Non-pigmented ciliary epithelial cell (primary cell): Measurements from ENCODE around the gene CAMTA2.
A peak's percentile ranks its signal among the peaks of the same experiment; 100 is the strongest.

Source experiments
- DNase-seq: peaks from one replicate; pipeline ENCODE4 v3.0.0-alpha.2; 2010; ENCODE audit warnings: low read depth

CAMTA2 gene

DNA sequence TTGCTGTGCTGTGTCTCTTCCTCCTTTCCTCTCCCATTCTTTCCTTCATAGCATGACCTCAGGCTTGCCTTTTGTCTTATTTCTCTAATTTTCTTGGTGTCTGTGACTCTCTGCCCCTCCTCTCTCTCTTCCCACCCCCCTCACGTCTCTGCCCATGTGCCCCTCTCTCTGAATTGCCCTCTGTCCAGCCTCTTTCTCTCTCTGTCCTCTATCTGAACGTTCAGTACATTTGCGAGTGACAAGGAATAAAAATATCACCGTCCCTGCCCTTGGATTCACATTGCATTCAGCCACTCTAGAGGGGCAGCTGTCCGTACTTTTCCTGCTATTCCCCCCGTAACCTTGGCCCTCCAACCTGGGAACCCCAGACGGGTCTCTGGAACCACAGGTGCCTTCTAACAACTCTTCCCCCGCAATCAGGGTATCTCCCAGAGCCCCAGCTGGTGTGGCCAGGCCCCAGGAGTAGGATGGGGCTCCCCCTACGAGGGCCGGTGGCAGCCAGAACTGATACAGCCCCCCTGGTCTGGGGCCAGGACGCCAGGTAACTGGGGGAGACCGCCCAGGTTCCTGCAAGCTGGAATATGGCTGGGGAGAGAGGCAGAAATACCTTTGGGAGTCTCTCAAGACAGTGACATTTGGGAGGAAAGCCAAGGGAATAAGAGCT, 12.1 kb upstream of the CAMTA2 start:
- no peak for DNase-seq

DNA sequence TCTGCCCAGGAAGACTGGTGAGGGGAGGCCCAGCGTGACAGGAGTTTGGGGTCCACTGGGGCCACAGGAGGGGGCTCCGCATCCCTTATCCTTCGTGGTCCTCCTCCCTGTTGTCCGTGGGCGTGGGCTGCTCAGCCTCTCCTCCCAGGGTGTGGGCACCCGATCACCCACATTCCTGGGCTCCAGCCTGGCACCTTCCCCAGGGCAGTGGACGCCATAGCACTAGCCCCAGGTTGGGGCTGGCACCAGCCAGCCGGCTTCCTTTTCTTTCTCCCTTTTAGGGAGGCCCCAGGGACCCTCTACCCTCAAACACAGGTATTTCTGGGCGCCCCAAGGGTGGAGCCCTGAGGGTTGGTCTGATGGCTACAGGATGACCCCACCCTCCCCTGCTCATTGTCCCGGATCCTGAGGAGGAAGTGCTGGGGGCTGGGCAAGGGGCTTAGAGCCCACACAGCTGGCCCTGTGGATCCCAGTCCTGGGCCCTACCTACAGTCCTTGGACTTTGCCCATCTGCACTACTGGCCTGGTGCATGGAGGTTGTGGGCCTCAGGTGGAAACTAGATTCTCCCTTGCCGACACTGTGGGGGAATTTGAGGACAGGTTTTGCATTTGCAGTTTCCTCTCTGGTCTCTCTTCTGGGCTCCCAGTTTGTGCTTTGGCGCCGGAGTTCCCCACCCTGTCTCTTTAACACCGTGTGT, 11.4 kb upstream of the CAMTA2 start:
- DNase-seq = no peak

DNA sequence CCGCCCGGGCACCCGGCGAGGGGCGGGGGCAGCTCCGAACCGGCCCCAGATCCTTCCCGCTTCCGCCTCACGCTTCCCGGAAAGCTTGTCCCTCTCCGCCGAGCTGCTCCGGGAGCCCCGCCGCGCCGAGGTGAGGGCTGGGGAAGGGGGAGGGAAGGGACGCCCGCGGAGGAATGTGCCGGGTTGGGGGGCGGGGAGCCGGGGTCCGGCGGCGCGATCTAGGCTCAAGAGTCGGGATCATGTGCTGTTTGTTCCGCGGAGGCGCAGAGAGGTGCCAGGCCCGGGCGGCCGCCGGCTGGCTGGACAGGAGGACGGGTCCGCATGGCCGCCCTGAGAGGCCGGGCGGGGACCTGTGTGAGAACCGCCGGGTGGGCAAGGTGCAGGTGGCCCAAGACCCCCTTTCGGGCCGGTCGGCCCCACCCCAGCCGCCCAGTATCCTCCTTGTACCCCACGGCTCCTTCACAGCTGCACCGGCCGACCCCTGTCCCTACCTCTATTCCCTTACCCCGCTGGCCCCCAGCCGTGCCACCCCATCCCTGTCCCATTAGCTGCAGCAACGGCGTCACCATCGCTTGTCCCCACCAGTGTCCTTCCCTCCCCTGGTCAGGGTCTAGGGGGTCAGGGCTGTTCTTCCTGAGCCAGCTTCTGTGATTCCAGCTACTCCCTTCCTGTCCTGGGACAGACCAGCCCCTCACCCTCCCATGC, 10.7 kb upstream of the CAMTA2 start:
- DNase-seq = no peak

DNA sequence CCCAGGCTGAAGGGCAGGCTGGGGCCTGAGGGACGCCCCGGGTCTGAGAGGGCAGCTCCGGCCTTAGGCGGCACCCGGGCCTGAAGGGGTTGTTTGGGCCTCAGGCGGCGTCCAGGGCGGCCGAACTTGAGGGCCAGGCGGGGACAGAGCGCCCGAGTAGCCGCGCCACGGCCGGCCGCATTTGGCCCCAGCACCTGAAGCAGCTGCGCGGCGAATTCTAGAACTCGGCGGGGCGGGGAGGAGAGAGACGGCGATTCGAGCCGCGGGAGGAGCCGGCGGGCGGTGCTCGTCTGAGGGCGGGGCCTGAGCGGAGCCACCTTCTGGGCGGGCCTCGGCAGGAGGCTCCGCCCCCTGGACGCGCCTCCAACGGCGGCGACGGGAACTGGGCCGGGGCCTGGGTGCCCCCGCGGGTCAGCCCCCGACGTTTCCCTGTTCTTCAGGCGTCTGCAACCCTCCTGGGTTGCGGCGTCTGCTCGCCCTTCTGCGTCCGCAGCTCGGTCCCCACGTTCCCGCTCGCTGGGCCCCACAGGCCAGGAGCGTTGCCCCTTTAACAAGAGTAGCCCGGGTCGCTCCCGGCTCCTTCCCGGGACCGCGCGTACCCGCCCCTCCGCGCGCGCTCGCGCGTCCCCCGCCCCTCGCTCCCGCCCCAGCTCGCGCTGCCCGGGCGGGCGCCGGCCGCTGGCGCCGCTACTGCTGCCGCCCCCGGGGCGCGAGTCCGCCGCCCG, 10.0 kb upstream of the CAMTA2 start, which contains the start of the genes INCA1 and KIF1C:
TSS of gene INCA1 (minus strand) at position 221 of the 725 bp plus-strand sequence. CDS start 3,085 bp downstream, outside the sequence.
TSS of gene KIF1C (plus strand) at position 649 of the 725 bp plus-strand sequence. CDS start 2,297 bp downstream, outside the sequence.
- DNase-seq = no peak

DNA sequence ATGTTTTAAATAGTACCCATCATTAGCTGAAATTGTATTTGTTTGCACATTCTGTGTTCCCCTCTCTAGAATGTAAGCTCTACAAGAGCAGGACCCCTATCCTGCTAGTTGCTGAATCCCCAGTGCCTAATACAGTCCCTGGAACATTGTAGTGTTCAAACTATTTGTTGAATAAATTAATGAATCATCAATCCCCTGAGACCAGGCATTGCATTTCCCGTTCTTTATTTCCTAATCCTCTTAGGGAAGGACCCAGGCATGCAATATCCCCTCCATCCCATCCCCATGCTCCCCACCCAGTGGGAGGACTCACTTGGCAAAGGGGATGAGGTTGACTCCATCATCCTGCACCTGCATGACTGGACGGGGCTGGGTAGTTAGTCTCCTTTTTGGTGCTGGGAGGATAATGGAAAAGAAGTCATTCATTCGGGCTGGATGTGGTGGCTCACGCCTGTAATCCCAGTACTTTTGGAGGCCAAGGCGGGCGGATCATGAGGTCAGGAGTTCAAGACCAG, 6.7 kb upstream of the CAMTA2 start:
- no peak for DNase-seq

DNA sequence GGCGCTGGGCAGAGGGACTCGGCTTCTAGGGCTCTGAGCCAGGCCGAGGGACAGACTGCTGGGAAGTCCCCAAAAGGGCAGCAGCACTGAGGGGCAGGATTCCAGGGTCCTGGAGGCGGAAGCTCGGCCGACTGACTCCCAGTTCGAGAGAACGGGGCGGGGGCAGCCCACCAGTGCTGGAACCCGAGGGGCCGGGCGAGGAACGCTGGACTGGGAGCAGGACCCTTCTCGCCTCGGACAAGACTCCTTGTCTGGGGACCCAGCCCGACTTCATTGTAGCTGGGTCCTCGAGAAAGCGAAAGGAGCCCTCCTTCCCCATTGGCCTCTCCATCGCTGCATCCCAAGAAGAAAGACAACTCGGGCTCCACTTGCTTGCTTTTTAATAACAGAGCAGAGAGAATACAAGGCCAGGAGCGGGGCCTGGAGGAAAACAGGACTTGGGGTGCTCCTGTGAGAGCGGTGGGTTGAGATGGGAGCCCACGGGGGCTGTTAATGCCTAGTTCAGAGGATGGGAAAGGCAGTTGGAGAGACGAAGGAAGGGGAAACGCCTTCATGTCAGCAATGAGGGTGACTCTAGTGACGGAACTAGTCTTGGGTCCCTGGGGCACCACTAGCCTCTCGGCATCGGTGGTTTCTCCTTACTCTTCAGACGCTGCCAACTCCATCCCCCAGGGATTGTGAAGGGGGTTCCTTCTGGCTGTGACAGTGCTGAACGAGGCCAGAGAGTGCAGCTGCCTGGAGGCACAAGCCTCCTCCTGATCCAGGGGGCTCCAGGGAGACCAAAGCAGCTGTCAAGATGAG, 492 bp upstream of the CAMTA2 start:
- no peak for DNase-seq

DNA sequence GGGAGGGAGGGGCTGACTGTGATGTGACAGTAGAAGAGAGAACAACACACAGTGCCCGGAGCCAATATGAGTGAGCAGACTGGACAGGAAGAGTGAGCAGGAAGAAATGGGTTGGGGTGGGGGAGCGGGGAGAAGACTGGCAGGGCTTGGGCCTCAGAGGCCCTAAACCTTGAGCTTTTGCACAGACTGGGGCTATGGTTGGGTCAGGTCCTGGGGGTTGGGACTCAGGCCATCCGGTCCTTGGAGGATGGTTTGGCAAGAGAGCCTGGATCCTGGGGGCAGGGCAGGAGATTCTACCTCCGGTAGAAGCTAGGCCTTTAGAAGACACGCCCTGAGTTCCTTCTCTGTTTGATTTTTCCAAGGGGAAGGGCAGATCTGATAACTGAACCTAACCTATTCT, 1.1 kb downstream of the CAMTA2 start:
- DNase-seq = no peak

DNA sequence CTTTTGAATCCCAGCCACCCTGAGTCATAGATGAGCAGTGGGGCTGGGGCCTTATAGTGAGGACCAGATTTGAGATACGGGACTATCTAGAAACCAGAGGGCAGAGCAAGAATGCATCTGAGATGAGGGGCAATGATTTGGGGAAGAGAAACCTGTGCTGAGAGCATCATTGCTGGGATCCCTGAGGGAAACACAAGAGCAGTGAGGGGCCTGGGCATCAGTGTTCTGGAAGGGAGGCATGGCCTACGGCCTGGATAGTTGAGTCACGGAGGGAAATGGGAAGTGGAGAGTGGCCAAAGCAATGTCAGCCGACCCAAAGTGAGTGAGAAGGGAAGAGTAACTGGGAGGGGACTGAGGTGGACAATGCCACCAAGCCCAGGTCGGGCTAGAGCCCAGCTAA, 5.2 kb downstream of the CAMTA2 start:
- no peak for DNase-seq

DNA sequence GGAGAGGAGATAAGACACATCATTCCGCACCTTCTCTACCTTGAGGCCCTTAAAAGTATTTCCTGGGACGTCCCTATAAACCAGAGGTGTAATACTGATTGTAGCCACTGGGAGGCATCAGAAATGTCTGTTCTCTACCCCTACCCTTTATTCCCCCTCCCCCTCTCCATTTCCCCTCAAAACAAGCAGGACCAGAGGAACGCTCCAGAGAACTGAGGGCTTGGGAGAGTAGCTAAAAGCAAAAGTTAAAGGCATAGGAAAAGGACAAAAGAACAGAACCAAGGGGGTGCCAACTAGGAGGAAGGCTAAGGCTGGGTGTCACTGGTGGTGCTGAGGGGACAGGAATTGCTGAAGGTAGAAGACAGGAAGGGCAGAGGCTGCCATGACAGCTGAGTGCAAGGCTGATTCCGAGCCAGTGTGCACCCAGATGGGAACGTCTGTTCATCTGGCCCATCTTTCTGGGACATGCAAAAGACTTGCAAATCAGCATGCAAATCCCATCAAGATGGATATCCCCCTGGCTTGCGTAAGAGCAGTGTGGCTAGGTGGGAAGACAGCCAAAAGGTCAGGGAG, 6.7 kb downstream of the CAMTA2 start:
- no peak for DNase-seq

DNA sequence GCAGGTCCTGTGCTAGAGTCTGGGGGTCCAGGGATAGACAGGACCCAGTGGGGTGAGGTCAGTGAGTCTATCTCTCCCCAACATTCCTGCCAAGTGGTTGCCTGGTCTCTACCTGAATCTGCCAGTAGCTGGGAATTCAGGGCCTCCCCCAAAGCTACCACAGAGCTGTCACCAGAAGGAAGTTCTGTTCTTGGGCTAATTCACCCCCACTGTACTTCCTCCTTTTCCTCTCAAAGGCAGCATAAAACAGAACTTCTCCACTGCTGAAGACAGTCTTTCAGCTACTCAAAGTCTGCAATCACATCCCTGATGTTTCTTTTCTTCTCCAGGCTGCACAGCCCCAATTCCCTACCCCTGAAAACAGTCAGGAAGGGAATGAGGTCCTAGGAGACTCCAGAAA, 8.7 kb downstream of the CAMTA2 start:
- DNase-seq = no peak

DNA sequence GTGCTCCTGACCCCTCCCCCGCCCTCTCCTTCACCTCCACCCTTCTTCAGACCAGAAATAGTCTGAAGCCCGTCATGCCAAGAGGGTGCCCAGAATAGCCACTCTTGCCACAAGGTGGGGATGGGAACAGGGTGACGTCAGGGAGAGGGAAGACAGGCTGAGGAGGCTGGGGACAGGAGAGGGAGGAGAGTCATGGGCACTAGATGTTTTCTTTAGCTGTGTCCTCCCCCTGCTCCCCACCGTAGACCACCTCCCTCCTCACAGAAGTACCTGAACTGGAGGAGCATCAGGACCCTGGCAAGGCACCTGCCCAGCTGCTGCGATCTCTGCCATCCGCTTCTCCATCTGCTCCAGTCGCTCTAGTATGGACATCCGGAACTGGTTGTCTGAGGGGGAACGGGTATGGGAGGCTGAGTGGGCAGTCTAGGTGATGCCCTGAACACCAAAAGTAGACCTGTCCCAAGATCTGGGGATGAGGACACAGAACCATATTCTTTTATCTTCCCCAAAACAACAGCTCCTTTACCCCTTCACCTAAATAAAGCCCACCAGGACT, 13.3 kb downstream of the CAMTA2 start:
- no peak for DNase-seq

DNA sequence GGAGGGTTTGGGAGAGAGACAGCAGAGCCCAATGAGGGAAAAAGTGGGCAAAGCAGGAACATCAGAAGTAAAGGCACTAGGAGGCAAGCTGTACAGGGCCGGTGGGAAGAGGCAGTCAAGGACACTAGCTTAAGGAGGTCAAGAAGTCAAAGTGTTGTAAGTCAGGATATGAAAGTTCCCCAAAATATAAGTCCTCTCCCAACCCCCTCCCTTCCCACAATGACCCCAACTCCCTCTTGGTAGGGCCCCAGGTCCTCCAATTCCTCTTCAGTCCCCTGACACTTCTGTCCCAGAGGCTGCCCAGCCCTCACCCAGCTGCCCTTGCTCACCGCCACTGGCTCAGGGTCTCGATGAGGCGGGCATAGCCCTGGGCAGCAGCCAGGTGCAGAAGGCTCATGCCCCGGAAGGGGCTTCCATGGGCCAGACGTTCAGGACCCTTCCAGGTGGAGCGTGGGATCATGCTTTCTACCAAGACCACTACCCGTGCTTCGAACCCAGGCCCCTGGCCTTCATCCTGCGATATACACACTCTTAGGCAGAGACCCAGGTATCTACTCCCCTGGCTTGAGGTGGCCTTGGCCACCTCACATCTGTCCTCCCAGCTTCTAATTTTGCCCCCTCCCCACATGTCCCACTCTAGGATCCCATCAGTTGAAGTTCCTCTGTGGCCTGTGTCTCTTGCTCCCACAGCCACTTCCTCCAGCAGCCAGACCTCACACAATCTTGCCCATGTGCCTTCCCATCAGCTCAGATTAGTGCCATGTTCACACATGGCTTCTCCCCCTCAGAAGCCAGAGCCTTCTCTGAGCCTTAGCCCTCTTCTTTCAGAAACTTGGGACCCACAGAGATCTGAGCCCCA, 14.0 kb downstream of the CAMTA2 start:
- no peak for DNase-seq

DNA sequence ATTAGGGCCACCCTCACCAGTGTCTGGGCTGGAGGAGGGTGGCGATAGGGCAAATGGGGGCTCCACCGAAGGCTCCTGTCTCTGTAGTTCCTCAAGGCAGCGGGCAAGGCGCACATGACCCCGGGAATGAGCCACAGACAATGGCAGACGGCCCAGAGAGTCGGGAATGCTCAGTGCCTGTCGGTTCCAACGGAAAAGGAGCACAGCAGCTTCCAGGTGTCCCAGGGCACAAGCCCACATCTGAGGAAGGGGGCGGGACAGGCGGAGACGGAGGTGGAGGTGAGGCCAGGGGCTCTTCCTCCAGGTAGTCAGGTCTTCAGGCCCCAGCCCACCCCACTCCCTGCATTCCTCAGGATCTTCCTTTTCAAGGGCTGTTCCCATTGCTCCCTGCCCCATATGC, 14.7 kb downstream of the CAMTA2 start:
- DNase-seq = no peak

DNA sequence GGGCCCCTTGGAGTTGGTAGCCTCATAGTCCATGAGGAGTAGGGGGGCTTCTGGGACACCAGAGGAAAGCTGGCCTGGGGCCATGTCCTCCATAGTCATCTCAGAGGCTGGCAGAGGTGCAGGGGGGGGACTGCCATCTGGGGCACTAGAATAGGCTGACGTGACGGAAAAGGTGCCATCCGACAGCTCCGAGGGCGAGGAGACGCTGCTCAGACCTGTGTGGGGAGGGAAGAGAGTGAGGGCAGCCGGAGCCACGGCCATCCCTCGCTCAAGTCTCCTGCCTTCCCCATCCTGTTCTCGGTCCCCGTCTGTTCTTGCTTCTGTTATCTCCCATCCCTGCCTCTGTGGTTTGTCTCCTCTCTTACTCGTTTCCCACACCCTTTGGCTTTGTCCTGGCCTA, 15.2 kb downstream of the CAMTA2 start:
- no peak for DNase-seq

DNA sequence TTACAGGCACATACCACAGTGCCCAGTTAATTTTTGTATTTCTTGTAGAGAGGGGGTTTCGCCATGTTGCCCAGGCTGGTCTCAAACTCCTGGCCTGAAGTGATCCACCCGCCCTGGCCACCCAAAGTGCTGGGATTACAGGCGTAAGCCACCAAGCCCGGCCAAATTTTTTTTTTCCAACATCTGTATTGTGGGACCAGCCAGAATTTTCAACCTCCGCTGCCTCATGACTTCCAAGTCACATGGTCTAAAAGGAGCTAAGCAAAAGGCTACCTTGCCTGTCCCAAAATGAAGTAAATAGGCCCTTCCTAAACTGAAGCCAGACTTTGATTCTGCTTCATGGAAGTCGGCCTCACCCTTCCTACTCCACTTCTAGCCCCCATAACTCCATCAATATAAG, 15.6 kb downstream of the CAMTA2 start:
- DNase-seq = no peak

DNA sequence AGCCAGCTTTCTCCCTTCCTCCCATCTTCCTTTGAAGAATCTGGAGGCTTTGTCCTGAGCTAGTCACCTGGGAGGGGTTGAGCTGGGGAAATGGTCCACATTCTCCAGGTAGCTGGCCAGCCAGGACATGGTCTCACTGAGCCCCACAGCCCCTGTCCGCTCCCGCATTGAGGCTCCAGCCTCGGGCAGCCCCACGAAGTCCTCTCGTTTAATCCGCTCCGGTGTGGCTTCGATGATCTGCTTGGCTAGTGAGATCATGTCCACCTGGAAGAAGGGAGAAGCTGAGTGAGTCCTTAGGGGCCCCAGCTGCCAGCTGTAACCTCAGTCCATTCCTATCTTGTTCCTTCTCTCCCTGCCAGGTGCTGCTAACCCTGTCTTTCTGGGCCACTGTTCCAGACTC, 17.2 kb downstream of the CAMTA2 start:
- DNase-seq = no peak

DNA sequence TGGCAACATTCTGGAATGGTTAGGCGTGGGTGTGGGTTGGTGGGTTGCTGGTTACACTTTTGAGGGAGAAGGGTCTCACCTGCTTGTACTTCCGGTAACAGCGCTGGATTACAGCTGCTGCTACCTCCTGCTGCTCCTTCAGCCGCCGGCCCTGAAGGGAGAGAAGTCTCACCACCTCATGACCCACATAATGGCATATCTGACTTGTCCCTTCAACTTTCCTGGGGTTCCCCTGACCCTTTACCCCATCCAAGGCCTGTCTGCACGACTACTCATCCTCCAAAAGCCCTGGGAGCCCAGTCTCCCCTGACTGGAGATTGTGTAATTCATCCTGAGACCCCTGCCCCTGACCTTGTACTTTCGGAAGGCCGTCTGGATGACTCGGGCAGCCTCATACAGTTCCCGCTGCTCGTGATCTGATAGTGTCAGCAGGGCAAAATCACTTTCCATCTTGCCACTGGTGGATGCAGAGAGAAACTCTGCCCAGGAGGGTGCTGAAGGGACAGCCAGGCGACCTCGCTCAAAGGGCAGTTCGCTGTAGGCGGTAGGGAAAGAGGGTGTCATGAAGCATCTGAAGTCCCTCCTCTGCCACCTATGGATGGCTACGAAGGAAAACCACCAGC, 17.8 kb downstream of the CAMTA2 start:
- no peak for DNase-seq

DNA sequence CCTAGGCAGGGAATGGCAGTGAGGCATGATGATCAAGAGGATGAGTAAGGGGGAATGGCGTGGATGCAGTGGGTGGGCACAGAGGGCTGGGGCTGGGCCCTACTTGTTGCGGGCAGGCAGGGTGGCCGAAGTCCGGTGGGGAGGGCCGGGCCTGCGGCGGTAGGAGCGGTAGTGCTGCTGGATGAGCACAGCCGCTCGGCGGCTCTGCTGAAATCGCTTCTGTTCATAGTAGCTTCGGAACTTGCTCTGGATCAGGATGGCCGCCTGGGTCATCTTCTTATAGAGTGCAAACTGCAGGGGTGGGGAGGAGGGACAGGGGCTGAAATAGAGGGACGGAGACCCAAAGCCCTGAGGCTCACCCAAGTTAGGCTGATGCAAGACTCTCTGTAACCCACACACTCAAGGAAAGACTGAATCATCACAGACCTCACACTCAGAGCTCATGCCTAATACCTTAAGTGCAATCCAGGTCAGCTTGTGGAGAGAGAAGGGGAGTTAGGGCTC, 18.4 kb downstream of the CAMTA2 start:
- peak; percentile 90 for DNase-seq

DNA sequence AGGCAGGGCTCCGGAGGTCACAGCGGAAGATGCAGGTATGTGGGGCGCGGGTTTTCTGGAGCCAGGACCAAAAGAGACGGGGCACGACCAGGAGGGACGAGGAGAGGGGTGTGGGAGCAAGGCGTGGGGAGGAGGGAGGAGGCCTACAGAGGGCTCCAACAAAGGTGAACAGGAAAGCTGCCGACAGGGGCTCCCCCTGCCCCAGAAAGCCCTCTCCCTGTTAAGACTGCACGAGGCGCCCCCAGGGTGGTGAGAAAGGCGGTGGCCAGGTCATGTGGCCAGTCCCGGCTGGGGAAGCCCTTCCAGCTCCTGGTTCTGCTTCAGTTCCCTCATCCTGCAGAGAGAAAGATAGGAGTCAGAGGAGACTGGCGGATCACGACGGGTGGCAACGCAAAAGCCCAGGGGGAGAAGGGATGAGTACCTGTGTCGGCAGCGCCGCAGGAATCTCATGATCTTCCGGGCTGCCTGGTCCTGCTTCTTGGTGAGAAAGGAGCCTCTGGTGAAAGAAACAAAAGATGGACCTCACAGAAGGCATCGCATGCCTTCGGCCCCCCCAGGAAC, 18.9 kb downstream of the CAMTA2 start:
- no peak for DNase-seq
